B cell (primary cell): ENCODE results near the gene GLI3. TPM values are rescaled to one million over a fixed set of nuclear protein-coding genes. Genes with fewer than 3 reads are reported as not detected.

Source experiments
- ATAC-seq: fragments of 200-7000 bp; cut with Tn5 transposase; one replicate; pipeline ENCODE4 v1.10.0; 2021; ENCODE audit warnings: low read depth, mild to moderate bottlenecking, moderate number of reproducible peaks, moderate library complexity
- CTCF ChIA-PET: fragments of 350-600 bp; sonication (Branson Sonifier 250); formaldehyde crosslinking; loops from one replicate; lab custom pipeline; 2021; ENCODE audit warnings: antibody characterized with exemption, inconsistent platforms; lab: Charles Lee
- POLR2A ChIA-PET: fragments of 350-600 bp; sonication (Branson Sonifier 250); formaldehyde crosslinking; loops from one replicate; lab custom pipeline; 2021; ENCODE audit warnings: antibody characterized with exemption; lab: Charles Lee
- DNase-seq: peaks from one replicate; pipeline ENCODE4 v3.0.0; 2013
- H2AFZ ChIP-seq: 2 replicates; pipeline ENCODE4 v1.6.1; 2012; ENCODE audit warnings: mild to moderate bottlenecking, low read depth, low read length; ENCODE audit not compliant: insufficient read depth, poor library complexity, severe bottlenecking
- H3K27ac ChIP-seq, 2 donors: 1 replicate in 1 of 2; 2 replicates in 1 of 2; pipeline ENCODE4 v1.5.1; 2012 to 2013; ENCODE audit warnings: low read length in 2 of 2, mild to moderate bottlenecking in 2 of 2, moderate library complexity in 1 of 2
- H3K27me3 ChIP-seq, 4 experiments: fragments of 200-600 bp in 1 of 4; sonication (generic) in 1 of 4; replicated peaks in 1 of 4; 1 replicate in 2 of 4; 2 replicates in 2 of 4; pipeline versions ENCODE4 v1.6.1 to v1.7.0; 2013 to 2016; ENCODE audit warnings: low read length in 3 of 4, mild to moderate bottlenecking in 2 of 4, mixed read lengths in 1 of 4, moderate library complexity in 1 of 4; ENCODE audit not compliant: insufficient read depth in 4 of 4, control insufficient read depth in 3 of 4; ENCODE audit errors: control extremely low read depth in 1 of 4
- H3K36me3 ChIP-seq, 2 experiments: replicated peaks in 1 of 2; 1 replicate in 1 of 2; 2 replicates in 1 of 2; pipeline versions ENCODE4 v1.6.1 to v1.7.1; 2013; ENCODE audit warnings: low read length in 1 of 2; ENCODE audit not compliant: insufficient read depth in 2 of 2, control insufficient read depth in 1 of 2; ENCODE audit errors: control extremely low read depth in 1 of 2, extremely low read depth in 1 of 2
- H3K4me1 ChIP-seq, 2 donors: fragments of 200-600 bp in 1 of 2; sonication (generic) in 1 of 2; 1 replicate in 1 of 2; 2 replicates in 1 of 2; pipeline versions ENCODE4 v1.5.1 to v1.6.1; 2013 to 2017; ENCODE audit warnings: low read length in 2 of 2; ENCODE audit not compliant: control insufficient read depth in 2 of 2, insufficient read depth in 2 of 2
- H3K4me2 ChIP-seq: replicated peaks from 2 replicates; pipeline ENCODE3; 2012; ENCODE audit warnings: mild to moderate bottlenecking, low read depth, low read length; ENCODE audit not compliant: poor library complexity, severe bottlenecking
- H3K4me3 ChIP-seq, 5 experiments: fragments of 200-600 bp in 1 of 5; sonication (generic) in 1 of 5; 1 replicate in 3 of 5; 2 replicates in 2 of 5; pipeline versions ENCODE4 v1.5.1 to v1.7.0; 2011 to 2016; ENCODE audit warnings: low read length in 4 of 5, mild to moderate bottlenecking in 4 of 5, low read depth in 2 of 5, control low read depth in 1 of 5, moderate library complexity in 1 of 5; ENCODE audit not compliant: insufficient read depth in 1 of 5; ENCODE audit errors: control extremely low read depth in 1 of 5, extremely low read depth in 1 of 5
- H3K79me2 ChIP-seq: fragments of 200-600 bp; sonication (generic); one replicate; pipeline ENCODE4 v1.6.0; 2016; ENCODE audit warnings: low read length; ENCODE audit not compliant: control insufficient read depth, insufficient read depth
- H3K9ac ChIP-seq: fragments of 200-600 bp; sonication (generic); 2 replicates; pipeline ENCODE4 v1.6.1; 2017; ENCODE audit warnings: mild to moderate bottlenecking, low read length, moderate library complexity
- H3K9me3 ChIP-seq, 3 donors: one replicate each; pipeline versions ENCODE4 v1.6.1 to v1.7.1; 2013; ENCODE audit warnings: low read length in 2 of 3; ENCODE audit not compliant: control insufficient read depth in 2 of 3, insufficient read depth in 1 of 3; ENCODE audit errors: control extremely low read depth in 1 of 3
- H4K20me1 ChIP-seq: 2 replicates; pipeline ENCODE4 v1.6.0; 2012; ENCODE audit warnings: mild to moderate bottlenecking, low read length; ENCODE audit not compliant: insufficient read depth, control insufficient read depth, poor library complexity, severe bottlenecking
- H3K27ac Mint-ChIP-seq: one replicate; pipeline ENCODE4 v1.8.0; 2021; ENCODE audit warnings: mixed read lengths
- H3K27me3 Mint-ChIP-seq: one replicate; pipeline ENCODE4 v1.8.0; 2021; ENCODE audit warnings: mixed read lengths
- H3K4me1 Mint-ChIP-seq: one replicate; pipeline ENCODE4 v1.8.0; 2021; ENCODE audit warnings: mixed read lengths
- H3K4me3 Mint-ChIP-seq: one replicate; pipeline ENCODE4 v1.8.0; 2021; ENCODE audit warnings: mixed read lengths
- H3K9me3 Mint-ChIP-seq: one replicate; pipeline ENCODE4 v1.8.0; 2022; ENCODE audit warnings: mixed read lengths; ENCODE audit not compliant: insufficient read depth
- EZH2 ChIP-seq: IDR thresholded peaks from 2 replicates; pipeline ENCODE4 v1.6.1; 2012; ENCODE audit warnings: borderline replicate concordance, low read depth, mild to moderate bottlenecking, moderate library complexity, low read length; ENCODE audit not compliant: insufficient read depth, poor library complexity, severe bottlenecking
- WGBS: methylation state at CpG from one replicate; pipeline ENCODE4 v1.1.5; 2013; ENCODE audit warnings: missing lambda C conversion rate; ENCODE audit not compliant: insufficient coverage; 5-methylcytosine and 5-hydroxymethylcytosine counted together
- intact Hi-C: fragments of 100-400 bp; cut with micrococcal nuclease; formaldehyde crosslinking; loops from one replicate; pipeline ENCODE4 v1.10.0; 2022
- polyA plus RNA-seq: library from polyadenylated mRNA; depleted of rRNA; stranded (reverse); fragments of >200 nt; gene quantifications from 2 replicates; pipeline ENCODE4 v1.2.3, GENCODE V29; 2012
- total RNA-seq, 2 donors: library from RNA; stranded (reverse); fragments of 120-200 nt in 1 of 2; gene quantifications; 1 replicate in 1 of 2; 2 replicates in 1 of 2; pipeline versions ENCODE4 v1.2.3 to v1.2.4, GENCODE V29; 2013 to 2022
- TF ChIP-seq, protein P1 (sequence below): fragments of 200-600 bp; IDR thresholded peaks from one replicate; pipeline ENCODE4 v1.8.0; 2022; ENCODE audit warnings: antibody characterized with exemption, mild to moderate bottlenecking

Gene GLI3
- total and polyA plus RNA-seq, 2 donors (not counting 1 experiment from before 2014, with no cell fraction given) = not detected

DNA sequence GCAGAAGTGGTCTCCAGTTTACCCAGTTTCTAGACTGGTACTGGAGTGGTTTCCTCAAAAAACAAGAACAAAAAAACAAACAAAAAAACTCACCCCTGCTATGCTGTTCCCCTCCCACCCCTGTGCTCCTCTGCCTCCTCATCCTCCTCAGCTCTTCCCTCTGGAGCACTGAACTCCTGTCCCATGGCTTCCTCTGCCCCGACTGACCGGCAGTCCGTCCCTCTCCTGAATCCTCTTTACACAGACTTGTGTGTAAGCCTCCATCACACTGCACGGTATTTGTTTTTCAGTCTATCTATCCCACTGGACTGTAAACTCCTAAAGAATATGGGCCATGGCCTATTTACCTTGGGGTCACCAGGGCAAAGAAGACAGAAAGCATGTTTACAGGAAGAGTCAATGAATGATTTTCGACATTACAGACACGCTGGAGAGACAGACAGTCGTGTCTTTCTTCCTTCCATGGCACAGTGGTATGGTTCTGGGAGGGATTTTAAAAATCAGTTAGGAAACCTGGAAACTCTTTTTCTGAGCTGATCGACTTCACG is 265.3 kb downstream of the GLI3 start:
- intact Hi-C loops = loop anchor here (10.0 kb wide), 1 partner anchor 913 kb away; no protein-coding TSS in a partner anchor
- Histone ChIP-seq H2AFZ (no peak overlapping the region), H4K20me1 (no peaks in the 10 kb centered on the region), H3K36me3 (no peaks in the 10 kb centered on the region), H3K9ac (no peak overlapping the region), H3K79me2 (no peaks in the 10 kb centered on the region), H3K9me3 (no peaks in the 10 kb centered on the region), H3K27me3 (peaks cover 0 to 3% (median 0%) of the 10 kb centered on the region in 4 experiments), H3K4me2 (no peak overlapping the region), H3K27ac (no peak overlapping the region), H3K4me3 (no peak overlapping the region), H3K4me1 (no peaks in the 10 kb centered on the region)
- H3K9me3 Mint-ChIP-seq = no peaks in the 10 kb centered on the region
- TF ChIP-seq, protein P1, sequence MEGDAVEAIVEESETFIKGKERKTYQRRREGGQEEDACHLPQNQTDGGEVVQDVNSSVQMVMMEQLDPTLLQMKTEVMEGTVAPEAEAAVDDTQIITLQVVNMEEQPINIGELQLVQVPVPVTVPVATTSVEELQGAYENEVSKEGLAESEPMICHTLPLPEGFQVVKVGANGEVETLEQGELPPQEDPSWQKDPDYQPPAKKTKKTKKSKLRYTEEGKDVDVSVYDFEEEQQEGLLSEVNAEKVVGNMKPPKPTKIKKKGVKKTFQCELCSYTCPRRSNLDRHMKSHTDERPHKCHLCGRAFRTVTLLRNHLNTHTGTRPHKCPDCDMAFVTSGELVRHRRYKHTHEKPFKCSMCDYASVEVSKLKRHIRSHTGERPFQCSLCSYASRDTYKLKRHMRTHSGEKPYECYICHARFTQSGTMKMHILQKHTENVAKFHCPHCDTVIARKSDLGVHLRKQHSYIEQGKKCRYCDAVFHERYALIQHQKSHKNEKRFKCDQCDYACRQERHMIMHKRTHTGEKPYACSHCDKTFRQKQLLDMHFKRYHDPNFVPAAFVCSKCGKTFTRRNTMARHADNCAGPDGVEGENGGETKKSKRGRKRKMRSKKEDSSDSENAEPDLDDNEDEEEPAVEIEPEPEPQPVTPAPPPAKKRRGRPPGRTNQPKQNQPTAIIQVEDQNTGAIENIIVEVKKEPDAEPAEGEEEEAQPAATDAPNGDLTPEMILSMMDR = no peak
- no peak for TF ChIP-seq EZH2
- 97% methylated on average over 8 of the region's 9 CpGs for WGBS
- no peaks in the 10 kb centered on the region for H3K4me1 Mint-ChIP-seq
- no peaks in the 10 kb centered on the region for H3K27me3 Mint-ChIP-seq
- H3K27ac Mint-ChIP-seq = no peak overlapping the region
- ChIA-PET POLR2A (no interaction called here), CTCF (interaction anchor here (1.6 kb wide), 1 partner anchor 8 kb away, joined by 7 read pairs; no protein-coding TSS in a partner anchor)
- H3K4me3 Mint-ChIP-seq = no peak overlapping the region
- ATAC-seq (no peak), DNase-seq (no peak)

GRCh38 chr7:41970941-41971340 is 266.1 kb downstream of the GLI3 start:
- intact Hi-C loops = loop anchor here (10.0 kb wide), 1 partner anchor 914 kb away; no protein-coding TSS in a partner anchor
- DNase-seq = no peak
- no peak for ATAC-seq
- no peak overlapping the region for H3K27ac ChIP-seq
- no peak overlapping the region for H3K9ac ChIP-seq
- H3K4me3 ChIP-seq = no peak overlapping the region
- H3K27me3 ChIP-seq = peaks cover 0 to 3% (median 0%) of the 10 kb centered on the region in 4 experiments
- Mint-ChIP-seq H3K4me1 (no peaks in the 10 kb centered on the region), H3K9me3 (no peaks in the 10 kb centered on the region), H3K27ac (no peak overlapping the region), H3K27me3 (no peaks in the 10 kb centered on the region), H3K4me3 (no peak overlapping the region)
- no peaks in the 10 kb centered on the region for H3K36me3 ChIP-seq
- H4K20me1 ChIP-seq = no peaks in the 10 kb centered on the region
- no peak overlapping the region for H2AFZ ChIP-seq
- H3K4me1 ChIP-seq = no peaks in the 10 kb centered on the region
- no peak overlapping the region for H3K4me2 ChIP-seq
- WGBS = 90% methylated on average over 2 of the region's 5 CpGs
- H3K9me3 ChIP-seq = no peaks in the 10 kb centered on the region
- no peak for TF ChIP-seq EZH2
- TF ChIP-seq, protein P1 = no peak
- CTCF ChIA-PET = interaction anchor here (0.5 to 1.6 kb wide), 2 partner anchors 8 to 1869 kb away, joined by 5 to 7 read pairs; no protein-coding TSS in a partner anchor
- POLR2A ChIA-PET = no interaction called here
- H3K79me2 ChIP-seq = no peaks in the 10 kb centered on the region
